Activated CD8-positive, alpha-beta memory T cell treated with anti-CD3 and anti-CD28 coated beads, Interleukin-2, amount 50 U/mL, for 1 hour (primary cell): Measurements from ENCODE around the gene PIP4K2A.
"Not testable (repeated sequence)": the region's sequence is repeated elsewhere in the genome, so short reads cannot be mapped to it uniquely, and the experiment has no call there.

Experiments used
- DNase-seq: peaks from one replicate; pipeline ENCODE4 v3.0.0-alpha.2; 2020; ENCODE audit errors: extremely low read depth

PIP4K2A gene

DNA sequence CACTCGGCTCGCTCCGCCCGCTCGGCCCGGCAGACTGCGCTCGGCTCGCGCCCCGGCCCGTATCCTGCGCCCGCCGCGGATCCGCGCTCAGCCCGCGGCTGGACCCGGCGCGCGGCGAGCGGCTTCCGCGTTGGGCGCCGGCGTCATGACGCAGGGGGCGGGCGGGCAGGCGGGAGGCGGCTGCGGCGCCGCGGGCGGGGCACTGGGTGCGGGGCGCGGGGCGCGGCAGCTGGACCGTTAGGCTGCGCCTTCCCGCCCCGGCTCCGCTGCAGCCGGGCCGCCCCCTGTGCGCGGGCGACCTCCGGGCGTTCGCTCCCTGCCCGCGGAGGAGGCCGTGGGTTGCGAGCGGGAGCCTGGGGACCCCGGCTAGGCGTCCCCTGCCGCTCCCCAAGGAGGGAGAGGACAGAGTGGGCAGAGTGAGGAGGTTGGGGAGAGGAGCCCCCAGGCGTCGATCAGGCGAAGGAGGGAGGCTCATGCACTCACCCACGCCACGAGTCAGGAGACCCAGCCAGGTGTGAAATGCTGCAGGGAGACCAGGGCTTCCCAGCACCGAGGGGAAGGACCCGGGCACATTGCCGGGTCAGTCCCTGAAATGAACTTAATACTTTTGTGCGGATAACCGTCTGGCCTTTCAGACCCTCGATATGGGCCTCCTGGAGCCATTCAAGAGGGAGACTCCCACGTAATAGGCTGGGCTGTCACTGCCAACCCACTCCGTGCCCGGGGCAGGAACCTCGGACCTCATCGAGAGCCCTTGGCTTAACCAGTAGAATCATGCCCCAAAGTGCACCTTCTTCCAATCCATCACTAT, at the start of gene PIP4K2A:
Gene PIP4K2A (minus strand): TSS at position 100 of the 811 bp plus-strand sequence. CDS start 252 bp downstream, outside the sequence.
- DNase-seq, result no peak

DNA sequence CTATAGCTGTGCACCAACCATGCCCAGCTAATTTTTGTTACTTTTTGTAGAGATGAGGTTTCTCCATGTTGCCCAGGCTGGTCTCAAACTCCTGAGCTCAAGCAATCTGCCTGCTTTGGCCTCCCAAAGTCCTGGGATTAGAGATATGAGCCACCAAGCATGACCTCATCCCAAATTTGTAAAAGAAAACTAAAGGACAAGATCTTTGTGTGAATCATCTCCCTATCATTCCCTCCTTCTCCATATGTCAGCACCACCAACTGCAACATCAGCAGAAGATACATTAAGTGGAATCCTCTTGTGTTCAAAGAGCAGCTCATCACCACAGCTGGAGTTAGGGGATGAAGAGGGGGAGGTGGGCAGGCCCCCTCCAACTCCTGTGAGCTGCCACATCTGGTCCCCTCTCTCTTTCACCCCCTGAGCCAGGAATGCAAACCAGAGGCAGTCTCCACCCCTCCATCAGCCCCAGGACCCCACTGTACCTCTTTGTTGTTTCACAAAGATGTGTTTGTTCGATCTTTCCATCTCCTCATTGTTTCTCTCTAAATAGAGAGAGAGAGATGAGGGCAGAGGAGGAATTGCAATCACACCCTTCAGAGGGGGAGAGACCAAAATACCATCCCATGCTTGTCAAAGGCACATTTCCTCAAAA, 47.3 kb upstream of the PIP4K2A start:
- no peak for DNase-seq

DNA sequence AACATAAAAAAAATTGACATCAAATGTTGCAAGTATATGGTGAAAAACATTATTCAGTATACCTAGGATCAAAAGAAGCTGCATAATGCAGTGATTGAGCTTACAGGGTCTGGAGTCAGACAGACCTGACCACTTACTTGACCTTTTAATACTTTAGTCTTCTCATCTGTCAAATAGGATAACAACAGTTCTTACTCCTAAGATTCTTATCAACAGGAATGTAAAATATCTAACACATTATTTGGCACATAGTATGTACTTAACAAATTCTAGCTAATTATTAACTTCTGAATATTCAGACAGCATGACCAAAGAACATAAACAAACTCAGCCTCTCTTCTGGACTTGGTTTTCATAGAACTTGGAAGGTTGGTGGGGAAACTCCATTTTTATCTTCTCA, 45.6 kb upstream of the PIP4K2A start:
- DNase-seq, result no peak

DNA sequence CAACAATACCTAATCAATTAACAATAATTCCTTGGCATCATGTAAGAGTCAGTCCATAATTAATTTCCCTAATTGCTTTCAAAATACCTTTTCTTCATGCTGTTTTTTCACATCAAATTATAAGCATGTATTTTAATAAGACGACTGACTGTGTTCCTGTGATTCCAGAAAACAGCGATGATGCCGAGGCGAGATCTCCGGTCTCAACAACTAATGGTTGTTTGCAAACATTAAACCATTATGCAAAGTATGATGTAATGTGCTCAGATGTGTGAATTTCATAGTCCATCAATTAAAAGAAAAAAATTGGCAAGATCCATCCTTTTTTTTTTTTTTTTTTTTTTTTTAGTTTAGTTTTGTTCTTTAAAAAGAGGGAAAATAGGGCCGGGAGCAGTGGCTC, 44.5 kb upstream of the PIP4K2A start:
- DNase-seq, result no peak

DNA sequence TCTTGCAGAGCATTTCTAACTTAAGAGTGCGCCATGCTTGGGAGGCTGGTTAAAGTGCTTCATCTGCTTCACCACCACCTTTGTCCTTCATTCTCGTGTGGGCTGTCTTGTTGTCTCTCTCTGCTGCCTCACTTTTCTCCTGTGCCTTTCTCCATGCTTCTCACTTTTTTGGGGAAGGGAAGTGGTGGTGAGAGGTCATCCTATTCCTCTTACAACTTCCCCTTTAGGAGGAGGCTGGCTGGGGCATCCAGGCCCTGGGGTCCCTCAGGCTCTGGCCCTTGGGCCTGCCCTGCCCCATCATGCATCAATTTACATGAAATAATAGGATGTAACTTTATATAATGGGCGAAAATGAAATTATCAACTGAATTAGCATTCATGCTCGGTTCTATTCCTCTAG, 39.9 kb upstream of the PIP4K2A start:
- DNase-seq, result no peak

DNA sequence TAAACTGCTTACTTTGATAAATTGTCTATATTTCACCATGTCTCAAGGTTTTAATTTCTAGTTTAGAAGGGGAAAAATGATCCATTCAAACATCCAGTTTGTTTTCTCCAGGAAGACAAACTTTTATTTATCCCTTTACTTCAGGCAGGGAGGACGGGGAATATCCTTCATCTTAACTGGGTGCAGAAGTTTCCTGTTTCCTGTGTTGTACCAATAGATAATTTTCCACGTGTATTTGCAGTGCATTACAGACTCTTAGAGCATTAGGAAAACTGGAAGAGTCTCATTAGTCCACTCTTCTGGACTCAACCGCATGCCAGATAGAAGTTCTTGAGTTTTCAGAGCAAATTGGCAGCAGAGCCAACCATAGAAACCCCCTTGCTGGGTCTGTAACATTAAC, 39.4 kb upstream of the PIP4K2A start:
- no peak for DNase-seq

DNA sequence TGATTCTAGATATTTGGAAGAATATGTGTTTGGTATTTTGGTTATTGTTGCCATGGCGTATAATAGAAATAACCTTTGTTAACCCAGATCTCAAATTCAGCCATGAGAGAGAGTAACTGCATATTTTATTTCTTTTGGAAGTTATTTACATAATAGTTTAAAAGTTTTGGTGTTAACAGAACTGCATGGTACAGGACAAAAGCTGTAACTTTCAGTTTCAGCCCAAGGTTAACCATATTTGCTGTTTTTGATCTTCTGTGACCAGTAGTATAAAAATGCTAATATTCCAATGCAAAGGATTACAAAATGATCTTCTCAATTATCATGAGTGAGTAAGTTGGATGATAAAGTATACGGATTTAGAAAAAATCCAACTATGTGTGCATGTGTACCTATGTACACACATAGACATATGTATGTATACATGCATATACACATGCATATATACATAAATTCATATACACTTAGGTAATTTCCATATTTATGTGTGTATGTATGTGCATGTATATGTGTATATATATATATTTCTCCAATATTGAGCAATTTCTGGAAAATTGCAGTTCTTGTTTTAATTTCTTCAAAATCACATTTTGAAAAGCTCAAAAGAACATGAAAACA, 38.0 kb upstream of the PIP4K2A start:
- no peak for DNase-seq

DNA sequence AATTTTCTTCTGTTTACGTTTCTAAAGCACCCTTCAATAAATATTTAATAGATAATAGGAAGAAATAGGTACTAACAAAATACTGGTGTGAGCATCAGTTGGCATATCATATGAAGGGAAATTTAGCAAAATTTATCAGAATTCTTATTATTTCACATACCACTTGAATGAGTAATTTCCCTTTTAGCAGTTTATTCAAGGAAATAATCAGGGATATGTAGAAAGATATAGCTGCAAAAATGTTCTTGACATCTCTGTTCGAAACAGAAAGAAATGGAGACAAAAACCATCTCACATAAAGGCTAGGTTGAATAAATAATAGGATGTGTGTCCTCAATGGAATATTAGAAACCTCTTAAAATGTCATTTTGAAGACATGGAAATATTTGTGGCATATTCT, 35.8 kb upstream of the PIP4K2A start:
- DNase-seq, result no peak

DNA sequence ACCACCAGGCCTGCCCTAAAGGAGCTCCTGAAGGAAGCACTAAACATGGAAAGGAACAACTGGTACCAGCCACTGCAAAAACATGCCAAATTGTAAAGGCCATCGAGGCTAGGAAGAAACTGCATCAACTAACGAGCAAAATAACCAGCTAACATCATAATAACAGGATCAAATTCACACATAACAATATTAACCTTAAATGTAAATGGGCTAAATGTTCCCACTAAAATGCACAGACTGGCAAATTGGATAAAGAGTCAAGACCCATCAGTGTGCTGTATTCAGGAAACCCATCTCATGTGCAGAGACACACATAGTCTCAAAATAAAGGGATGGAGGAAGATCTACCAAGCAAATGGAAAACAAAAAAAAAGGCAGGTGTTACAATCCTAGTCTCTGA, 30.5 kb upstream of the PIP4K2A start:
- not testable (repeated sequence) for DNase-seq

DNA sequence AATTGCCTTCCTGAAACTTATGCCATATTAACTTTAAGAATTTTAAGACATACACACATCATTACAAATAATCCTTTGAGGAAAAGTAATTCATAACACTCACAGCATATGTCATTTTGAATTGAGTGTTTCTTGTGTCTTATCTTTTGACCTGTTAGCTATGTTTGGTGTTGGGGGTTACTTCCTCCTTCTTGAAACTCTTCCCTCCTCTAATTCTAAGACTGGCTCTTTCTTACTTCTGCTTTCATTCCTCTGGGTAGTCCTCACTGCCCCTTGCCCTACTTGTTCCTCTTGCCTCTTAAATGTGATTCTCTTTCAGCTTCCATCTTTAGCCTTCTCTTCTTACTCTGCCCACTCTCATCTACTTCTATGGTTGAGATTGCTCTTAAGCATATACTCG, 28.3 kb upstream of the PIP4K2A start:
- no peak for DNase-seq

DNA sequence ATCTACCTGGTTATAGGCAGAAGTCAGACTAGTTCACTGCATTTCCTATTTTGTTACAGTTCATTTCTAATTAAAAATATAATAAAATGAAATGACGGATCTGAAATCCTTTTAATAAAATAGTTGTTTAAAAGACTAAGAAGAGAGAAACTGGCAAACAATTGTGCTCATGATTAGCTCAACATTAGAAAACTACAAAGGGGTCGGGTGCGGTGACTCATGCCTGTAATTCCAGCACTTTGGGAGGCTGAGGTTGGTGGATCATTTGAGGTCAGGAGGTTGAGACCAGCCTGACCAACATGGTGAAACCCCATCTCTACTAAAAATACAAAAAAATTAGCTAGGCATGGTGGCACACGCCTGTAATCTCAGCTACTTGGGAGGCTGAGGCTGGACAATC, 27.3 kb upstream of the PIP4K2A start:
- DNase-seq, result not testable (repeated sequence)

DNA sequence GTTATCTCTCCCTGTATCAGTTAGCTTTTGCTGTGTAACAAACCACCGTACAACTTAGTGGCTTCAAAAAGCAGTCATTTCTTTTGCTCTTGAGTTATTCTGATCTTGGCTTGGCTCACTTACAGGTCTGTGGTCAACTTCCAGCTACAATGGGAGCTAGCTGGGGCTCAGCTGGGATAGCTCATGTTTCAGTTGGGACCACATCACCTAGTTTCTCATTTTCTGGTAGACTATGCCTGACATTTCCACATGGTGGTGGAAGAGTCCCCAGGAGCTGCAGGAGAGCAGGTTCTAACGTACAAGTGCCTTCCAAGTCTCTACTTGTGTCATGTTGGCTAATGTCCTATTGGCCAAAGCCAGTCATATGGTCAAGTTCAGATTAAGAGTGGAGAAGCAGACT, 25.8 kb upstream of the PIP4K2A start:
- no peak for DNase-seq

DNA sequence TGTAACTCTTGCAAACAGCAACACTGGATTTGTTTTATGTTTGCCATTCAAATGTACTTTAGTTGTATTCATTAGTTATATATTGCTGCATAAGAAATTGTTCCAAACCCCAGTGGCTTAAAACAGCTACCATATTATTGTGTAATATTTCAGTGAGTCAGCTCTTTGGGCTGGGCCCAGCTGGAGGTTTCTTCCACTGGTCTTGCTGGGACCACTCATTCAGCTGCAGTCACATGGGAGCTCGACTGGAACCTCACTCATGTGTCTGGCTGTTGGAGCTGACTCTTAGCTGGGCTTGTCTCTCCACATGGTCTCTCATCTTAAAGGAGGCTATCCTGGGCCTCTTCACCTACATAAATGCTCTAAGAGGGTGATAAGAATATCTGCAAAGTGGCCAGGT, 23.2 kb upstream of the PIP4K2A start:
- no peak for DNase-seq

DNA sequence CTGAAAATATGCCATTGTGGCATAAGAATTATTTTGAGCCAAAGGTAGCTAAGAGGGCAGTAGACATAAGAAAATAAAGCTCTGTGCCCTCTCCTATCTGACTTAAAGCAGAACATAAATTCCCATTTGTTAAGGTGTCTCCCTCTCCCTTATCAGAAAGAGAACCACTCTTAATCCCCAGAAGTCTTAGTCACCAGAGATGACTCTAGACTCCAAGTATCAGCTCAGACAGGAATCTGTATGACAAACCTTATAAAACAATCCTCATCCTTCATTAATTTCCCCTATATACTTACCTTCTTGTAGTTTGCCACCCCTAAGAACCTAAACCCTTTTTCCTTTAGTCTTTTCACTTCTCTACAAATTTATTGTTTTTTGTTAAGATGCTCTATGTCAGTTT, 21.8 kb upstream of the PIP4K2A start:
- no peak for DNase-seq

DNA sequence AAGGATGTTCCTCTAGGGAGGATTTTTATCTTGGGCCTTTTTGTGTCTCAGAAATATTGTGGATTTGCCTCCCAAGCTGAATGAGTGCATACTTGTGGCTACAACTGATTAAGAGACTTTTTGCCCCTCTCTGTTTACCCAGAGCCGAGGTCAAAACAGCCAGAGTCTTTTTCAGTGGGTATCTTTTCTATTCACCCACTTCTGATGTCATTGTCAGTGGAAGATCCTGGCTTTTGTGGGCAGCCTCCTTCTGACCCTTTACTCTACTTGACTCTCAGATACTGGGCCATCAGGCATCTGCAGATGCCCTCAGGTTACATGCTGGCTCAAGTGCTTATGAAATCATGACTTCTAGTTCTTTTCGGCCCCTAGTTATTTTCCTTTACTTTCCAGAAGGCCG, 19.6 kb upstream of the PIP4K2A start:
- no peak for DNase-seq

DNA sequence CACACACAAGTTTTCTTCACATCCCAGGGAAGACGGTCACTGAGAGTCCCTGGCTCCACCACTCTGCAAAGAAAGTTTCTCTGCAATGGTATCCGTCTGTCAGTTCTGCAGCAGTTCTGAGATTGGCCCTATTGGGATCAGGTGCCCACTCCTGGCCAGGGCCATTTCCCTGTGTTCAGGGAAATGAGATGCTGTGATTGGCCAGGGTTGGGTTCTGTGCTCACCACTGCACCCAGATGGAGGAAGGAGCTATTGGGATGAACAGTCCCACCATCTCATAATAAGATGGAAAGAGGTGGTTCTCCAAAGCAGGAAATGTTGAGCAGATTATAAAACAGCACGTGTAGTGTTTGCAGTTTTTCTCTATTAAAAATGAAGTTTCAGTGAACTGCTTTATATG, 13.3 kb upstream of the PIP4K2A start:
- DNase-seq, result no peak

DNA sequence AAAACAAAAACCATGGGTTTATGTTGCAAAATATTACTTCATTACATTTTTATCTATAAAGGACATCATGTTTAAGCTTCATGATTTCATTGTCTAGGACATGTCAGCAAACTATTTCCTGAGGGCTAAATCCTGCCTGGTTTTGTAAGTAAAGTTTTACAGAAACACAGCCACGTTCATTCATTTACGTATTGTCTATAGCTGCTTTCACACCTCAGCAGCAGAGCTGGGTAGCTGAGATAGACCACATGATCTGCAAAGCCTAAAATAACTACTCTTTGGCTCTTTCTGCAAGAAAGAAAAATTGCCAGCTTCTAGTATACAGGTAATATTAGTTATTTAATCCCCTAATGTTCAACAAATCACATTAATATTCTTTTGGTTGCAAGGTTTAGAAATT, 12.7 kb upstream of the PIP4K2A start:
- no peak for DNase-seq

DNA sequence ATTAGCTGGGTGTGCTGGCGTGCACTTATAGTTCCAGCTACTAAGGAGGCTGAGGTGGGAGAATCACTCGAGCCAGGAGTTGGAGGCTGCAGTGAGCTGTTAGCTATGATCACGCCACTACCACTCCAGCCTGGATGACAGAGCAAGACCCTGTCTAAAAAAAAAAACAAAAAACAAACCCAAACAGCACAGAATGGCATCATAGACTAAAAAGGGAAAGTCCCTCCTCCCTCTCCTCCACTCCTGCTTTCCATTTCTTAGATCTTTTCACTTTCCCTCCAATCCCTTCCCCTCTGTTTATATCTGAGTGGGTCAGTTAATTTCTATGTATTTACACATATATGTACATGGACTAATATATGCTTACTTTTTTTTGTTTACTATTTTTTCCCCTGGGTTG, 10.4 kb upstream of the PIP4K2A start:
- no peak for DNase-seq

DNA sequence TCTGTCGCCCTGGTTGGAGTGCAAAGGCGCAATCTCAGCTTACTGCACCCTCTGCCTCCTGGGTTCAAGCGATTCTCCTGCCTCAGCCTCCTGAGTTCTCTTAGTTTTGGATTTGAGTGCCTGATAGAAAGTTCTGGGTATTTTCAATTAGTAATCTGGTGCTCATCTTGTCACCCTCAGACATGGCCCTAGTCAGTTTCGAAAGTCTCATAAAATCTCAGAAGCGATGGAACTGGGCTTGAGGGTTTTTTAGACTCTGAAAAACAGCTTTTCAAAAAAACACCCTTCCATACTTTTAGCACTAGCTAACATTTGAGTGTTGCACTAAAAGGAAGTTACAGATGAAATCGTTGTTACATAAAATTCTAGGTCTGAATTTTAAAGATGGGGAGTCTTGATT, 9.4 kb upstream of the PIP4K2A start:
- no peak for DNase-seq

DNA sequence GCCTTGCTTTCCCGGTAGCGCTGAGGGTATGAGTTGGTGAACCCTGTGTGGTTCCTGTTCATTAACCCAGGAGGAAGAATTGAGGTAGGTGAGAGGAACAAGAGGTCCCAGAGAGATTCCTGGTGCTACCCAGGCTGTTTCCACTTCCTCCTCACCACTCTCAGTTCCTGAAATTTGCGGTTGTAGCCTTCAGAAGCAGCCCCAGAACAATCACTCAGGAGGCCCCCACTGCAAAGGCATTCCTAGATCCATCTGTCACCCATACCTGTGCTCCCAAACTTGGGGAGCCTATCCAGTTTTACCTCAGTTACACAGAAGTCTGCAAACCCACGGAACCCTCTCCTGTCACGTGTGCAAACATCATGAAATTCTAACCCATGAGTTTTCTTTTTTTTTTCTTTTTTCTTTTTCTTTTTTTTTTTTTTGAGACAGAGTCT, 9.0 kb upstream of the PIP4K2A start:
- DNase-seq, result no peak

DNA sequence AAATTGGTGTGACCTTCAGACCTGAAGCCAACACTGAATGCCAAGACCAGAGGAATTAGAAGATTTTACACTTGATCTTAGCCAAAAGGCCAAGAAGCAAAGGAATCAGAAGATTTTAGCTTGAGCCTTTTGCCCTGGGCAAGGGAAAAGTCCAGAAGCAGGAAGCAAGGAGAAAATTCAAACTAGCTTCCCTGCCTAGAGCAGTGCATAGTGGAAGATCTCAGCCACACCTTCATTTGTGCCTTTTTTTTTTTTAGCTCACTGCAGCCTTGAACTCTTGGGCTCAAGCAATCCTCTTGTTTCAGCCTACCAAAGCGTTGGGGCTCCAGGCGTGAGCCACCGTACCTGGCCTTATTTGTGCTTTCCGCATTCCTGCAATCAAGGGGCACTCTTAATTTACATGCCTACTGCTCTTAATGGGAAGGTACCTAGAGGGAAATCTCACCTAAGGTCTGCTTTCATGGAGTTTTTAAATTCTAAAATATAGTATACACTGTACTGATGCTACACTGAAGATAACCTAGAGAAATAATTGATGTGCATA, 8.3 kb upstream of the PIP4K2A start:
- no peak for DNase-seq

DNA sequence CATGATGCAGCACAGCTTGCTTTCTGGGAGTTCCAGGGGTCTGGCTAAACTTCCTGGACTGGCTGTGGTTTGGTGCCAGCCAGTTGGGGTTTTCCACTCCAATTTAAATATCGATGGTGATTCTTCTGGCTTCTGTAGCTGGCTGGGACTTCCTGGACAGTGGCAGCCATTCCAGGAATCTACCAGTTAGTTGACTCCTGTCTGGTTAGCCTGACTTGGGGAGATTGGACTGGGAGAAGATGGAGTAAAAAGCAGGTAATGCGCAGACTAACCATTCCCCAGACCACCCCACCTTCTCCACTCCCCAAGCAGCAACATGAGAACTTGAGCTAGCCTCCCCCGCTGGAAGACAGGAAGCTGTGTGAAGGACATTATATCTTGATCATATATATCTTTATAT, 6.3 kb upstream of the PIP4K2A start:
- DNase-seq, result no peak
